GM18505 (cell line): ENCODE data around the gene SYCE3.

Experiments
- ATAC-seq: cut with Tn5 transposase; IDR thresholded peaks from one replicate; pipeline ENCODE4 v1.9.1; 2021; ENCODE audit not compliant: unreplicated experiment
- POLR2A ChIP-seq: IDR thresholded peaks from 4 replicates; pipeline ENCODE4 v1.6.1; 2011; ENCODE audit warnings: borderline replicate concordance; ENCODE audit not compliant: insufficient read depth, insufficient read length; ENCODE audit errors: extremely low read depth

Gene SYCE3

GRCh38 chr22:50504369-50505211 is 58.1 kb downstream of the SYCE3 start:
- TF ChIP-seq POLR2A = no peak
- ATAC-seq = no peak

DNA sequence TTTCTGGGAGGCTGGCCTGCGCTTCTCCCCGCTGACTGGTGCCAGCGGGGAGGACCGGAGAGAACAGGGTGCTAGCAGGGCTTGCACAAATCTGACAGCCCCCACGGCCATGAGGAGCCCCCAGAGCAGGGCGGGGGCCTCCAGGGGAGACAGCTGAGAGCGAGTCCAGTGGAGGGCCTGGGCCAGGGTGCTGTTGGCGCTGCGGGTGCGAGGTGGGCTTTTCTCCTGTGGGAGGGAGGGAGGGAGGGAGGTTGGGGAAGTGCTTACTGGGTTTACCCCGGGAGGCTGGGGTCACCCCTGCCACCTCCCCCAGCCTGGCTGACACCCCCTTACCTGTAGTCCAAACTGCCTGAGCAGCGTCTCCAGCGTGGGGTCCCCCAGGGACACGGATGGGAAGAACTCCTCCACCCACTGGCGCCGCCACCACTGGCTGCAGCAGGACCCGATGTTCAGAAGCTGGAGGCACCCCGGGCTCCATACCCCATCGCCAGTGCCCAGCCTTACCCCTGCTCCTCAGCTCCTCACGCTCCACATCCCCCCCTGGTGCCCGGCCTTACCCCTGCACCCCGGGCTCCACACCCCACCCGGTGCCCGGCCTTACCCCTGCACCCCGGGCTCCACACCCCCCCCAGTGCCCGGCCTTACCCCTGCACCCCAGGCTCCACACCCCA is 59.1 kb downstream of the SYCE3 start:
- ATAC-seq = no peak
- no peak for TF ChIP-seq POLR2A

- no peak for TF ChIP-seq POLR2A
- no peak for ATAC-seq
These were observed 59.9 kb downstream of the SYCE3 start for GRCh38 chr22:50502628-50503474.

DNA sequence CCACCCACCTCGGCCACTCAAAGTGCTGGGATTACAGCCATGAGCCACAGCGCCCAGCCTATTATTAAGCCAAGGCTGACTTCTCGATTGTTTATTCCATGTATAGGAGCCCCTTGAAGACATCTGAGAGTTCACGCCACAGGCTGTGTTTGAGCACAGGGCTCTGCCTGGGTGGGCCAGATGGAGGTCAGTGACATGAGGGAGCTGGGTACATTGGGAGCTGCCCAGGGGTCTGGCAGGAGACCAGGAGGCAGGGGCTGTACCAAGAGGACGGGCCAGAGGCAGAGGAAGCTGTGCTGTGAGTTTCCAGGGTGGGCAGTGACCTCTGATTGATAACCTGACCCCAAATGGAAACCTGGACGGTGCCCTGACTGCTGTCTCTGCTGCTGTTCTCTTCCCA is 60.6 kb downstream of the SYCE3 start:
- no peak for TF ChIP-seq POLR2A
- no peak for ATAC-seq
